Activated CD4-positive, alpha-beta T cell treated with anti-CD3 and anti-CD28 coated beads, Interleukin-2, amount 50 U/mL, for 48 hours (primary cell): ENCODE data around the gene MAB21L4.

Source experiments
- DNase-seq, 2 experiments: peaks; one replicate each; pipeline ENCODE4 v3.0.0-alpha.2; 2020

MAB21L4 gene

GRCh38 chr2:240894006-240894405 is 1.9 kb downstream of the MAB21L4 start:
- DNase-seq = no peak

DNA sequence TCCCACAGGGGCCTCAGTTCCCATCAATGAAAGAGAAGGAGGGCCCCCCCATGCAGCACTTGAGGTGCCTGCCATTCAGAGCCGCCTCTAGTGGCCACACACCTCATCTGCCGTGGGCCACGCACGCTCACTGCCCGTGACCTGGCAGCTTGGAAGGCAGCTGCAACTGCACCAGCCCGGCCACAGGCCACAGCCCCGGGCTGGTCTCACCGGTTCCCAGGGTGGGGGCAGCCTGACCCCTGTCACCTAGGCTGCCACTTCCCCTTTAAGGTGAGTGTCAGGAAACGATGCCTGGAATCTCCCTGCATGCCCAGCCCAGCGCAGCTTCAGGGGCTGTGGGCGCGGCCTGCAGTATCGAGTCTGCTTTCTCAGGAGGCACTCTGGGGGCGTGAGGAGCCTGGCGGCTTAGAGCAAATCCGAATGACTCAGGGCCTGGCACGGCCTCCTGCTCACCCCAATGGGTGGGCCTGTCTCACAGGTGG is 2.6 kb downstream of the MAB21L4 start:
- peak; percentile 60 to 63 for DNase-seq

- DNase-seq = no peak
Observed at GRCh38 chr2:240892925-240893324, 3.0 kb downstream of the MAB21L4 start.

DNA sequence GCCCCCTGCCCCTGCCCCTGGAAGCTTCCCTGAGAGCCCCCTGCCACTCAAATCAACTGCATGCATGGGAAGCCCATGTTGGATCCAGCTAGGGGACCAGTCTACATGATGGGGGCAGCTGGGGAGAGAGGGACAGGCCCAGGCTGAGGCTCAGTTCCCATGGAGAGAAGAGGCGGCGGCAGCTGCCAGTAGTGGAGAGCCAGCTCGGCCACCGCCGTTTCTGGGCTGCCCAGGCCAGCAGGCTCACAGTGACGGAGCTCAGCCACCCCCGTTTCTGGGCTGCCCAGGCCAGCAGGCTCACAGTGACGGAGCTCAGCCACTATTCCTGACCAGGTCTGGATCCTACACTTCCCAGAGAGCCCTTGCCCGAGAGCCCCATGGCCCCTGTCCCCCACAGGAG is 3.6 kb downstream of the MAB21L4 start:
- DNase-seq = no peak

- no peak for DNase-seq
Observed at GRCh38 chr2:240891492-240892340, 4.2 kb downstream of the MAB21L4 start.

GRCh38 chr2:240890691-240891090 is 5.3 kb downstream of the MAB21L4 start:
- no peak for DNase-seq

GRCh38 chr2:240889601-240890560 is 6.1 kb downstream of the MAB21L4 start:
- no peak for DNase-seq

- DNase-seq = no peak
Observed at GRCh38 chr2:240888890-240889573, 6.9 kb downstream of the MAB21L4 start.

GRCh38 chr2:240888130-240888889 is 7.6 kb downstream of the MAB21L4 start:
- no peak for DNase-seq

DNA sequence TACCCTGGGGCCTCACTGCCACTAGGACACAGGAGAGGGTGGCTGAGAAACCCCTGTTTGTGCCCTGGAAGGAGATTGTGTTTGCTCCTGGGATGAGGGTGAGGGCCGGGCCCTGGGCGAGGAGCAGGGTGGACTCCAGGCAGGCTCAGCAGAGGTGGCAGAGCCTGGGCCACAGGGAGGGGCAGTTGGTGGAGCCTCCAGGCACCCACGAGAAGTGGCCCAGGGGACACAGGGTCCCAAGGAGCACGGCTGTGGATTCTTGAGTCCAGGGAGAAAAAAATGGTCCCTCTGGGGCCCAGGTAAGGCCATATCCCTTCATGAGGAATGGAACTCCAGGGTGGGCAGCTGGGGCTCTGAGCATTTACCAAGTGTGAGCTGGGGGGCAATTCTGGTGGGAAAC is 8.3 kb downstream of the MAB21L4 start:
- no peak for DNase-seq

DNA sequence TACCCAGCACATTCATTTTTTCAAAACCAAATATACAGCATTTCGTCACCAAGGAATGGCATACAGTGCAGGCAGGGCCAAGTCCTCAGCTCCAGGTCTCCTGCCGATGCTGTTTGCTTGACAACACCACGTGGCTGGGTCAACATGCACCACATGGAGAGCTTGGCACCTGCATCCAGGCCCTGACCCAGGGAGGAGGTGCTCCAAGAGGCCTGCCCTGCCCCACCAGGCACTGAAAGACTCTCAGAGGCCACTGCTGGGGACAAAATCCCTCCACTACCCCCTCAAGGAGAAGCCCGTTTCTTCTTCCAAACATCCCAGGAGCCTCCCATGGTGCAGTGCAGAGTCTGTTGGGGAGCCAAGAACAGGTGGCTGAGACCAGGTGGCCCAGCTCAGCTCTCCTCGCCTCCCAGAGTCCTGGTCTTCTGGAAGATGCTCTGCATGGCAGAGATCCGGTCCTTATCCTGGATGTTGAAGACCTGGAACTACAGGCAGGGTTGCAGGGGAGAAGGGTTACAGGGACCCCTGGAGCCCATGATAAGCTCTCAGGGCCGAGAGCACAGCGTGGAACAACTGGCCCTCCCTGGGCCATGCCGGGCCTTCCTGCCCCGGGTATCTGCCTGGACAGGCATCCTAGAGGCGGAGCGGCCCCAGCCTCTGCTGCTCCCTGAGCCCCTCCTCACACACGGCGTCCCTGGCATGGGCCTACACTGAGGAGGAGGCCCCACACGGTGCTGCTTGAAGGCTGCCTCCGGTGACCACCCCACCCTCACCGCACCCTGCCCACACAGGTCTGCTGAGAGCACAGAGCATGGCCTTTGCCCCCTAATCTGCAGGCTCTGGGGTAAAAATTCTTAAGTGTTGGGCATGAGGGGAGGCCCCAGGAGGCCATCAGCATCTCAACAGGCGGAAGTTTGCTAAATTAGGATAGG is 9.0 kb downstream of the MAB21L4 start:
- DNase-seq = no peak

DNA sequence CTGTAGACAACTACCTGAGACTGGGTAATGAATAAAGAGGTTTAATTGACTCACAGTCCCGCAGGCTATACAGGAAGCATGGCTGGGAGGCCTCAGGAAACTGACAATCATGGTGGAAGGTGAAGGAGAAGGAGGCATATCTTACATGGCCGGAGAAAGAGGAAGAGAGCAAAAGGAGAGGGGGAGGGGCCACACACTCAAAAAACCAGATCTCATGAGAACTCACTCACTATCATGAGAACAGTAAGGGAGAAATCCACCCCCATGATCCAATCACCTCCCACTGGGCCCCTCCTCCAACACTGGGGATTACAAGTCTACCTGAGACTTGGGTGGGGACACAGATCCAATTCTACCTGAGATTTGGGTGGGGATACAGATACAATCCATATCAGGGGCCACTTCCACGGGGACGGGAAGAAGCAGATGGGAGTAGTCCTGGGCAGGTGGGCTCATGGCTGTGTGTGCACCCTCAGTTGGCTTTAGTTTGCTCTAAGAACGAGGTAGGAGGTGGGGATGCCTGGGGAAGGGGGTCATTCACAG is 9.9 kb downstream of the MAB21L4 start:
- DNase-seq = no peak

- no peak for DNase-seq
Observed at GRCh38 chr2:240885566-240885965, 10.4 kb downstream of the MAB21L4 start.

GRCh38 chr2:240884745-240885144 is 11.2 kb downstream of the MAB21L4 start:
- no peak for DNase-seq

GRCh38 chr2:240884221-240884620 is 11.7 kb downstream of the MAB21L4 start:
- DNase-seq = no peak

DNA sequence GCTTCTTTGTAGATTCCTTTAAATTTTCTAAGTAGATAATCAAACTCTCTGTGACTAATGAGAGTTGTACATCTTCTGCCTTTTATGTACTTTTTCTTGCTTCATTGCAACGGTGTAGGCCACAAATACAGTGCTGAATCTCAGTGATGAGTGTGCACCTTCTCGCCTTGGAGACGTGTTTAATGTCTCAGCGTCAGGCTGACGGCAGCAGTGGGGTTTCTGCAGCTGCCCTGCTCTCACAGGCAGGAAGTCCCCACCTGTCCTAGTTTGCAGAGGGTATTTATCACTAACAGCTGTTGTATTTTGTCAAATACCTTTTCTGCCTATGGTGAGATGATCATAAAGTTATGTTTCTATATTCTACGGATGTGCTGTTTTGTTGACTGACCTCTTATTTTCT is 14.0 kb downstream of the MAB21L4 start:
- no peak for DNase-seq

DNA sequence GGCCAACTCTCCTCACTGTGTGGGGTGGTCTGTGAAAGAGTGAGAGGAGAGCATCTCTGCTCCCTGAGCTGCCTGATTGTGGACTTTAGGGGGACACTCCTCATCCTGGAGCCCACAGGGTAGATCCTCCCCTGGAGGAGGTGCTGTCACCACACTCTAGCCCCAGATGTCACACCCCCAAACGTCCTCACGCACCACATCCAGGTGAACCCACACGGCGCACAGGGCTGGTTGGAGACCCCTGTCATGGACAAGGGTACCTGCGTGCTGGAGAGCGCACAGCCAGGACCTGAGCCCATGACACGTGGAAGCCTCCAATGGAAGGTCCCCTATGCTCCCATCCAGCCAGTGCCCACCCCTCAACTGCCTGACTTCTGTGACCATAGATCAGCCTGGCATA is 16.9 kb downstream of the MAB21L4 start:
- no peak for DNase-seq

GRCh38 chr2:240878341-240878936 is 17.5 kb downstream of the MAB21L4 start:
- DNase-seq = no peak

- no peak for DNase-seq
Observed at GRCh38 chr2:240877460-240878340, 18.3 kb downstream of the MAB21L4 start.
